ENCODE results near the gene CAMK2B.

GRCh38 chr7:44256459-44256858 lies 68.9 kb downstream of the CAMK2B start:
- TF ChIP-seq, protein P1, sequence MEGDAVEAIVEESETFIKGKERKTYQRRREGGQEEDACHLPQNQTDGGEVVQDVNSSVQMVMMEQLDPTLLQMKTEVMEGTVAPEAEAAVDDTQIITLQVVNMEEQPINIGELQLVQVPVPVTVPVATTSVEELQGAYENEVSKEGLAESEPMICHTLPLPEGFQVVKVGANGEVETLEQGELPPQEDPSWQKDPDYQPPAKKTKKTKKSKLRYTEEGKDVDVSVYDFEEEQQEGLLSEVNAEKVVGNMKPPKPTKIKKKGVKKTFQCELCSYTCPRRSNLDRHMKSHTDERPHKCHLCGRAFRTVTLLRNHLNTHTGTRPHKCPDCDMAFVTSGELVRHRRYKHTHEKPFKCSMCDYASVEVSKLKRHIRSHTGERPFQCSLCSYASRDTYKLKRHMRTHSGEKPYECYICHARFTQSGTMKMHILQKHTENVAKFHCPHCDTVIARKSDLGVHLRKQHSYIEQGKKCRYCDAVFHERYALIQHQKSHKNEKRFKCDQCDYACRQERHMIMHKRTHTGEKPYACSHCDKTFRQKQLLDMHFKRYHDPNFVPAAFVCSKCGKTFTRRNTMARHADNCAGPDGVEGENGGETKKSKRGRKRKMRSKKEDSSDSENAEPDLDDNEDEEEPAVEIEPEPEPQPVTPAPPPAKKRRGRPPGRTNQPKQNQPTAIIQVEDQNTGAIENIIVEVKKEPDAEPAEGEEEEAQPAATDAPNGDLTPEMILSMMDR (IDR thresholded peaks at IDR 0.05; ENCODE audit: low read length), result no peak
- no peak for TF ChIP-seq EZH2 (IDR thresholded peaks at IDR 0.05; ENCODE audit: borderline replicate concordance, low read length)
